Measurements from ENCODE around the gene CNTROB.

Gene CNTROB

DNA sequence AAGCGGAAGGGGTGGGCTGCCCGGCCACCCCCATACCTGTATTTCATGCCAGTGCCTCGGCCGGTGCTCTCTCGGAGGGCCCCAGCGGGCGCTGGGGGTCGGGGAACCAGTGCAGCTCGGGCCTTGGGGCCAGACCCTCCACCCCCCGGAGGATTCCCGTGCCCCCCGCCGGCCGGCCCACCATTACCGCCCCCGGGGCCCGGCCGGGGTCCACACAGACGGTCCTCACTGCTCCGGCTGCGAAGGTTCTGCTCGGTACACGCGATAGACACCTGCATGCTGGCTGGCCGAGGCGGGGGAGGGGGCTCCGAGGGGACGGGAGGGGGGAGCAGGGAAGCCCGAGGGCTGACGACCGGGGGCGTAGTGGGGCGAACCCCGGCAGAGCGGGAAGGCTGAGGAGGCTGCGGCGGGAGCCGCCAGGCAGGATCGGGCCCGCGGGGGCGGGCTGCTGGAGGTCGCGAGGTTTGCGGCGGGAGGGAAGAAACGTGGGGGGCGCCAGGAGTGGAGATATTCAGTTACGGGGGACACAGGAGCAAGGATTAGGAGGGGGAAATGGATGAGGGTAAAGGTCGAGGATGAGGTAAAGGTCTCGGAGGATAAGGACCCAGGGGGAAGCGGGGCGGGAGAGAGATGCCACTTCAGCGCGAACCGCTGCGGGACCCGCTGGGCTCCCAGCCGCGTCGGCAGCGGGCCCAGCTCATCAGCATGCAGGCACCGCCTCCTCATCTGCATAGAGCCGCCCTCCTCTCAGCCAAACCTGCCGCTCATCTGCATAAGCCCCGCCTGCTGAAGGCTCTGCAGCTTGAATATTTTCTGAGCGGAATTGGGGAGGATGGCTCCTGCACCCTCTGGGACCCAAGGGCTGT, 2.6 kb upstream of the CNTROB start, which contains the start of gene KCNAB3:
Gene KCNAB3 (minus strand): TSS at position 699 of the 866 bp plus-strand sequence. CDS start 421 bp downstream, at position 278.
- H3K4me3 ChIP-seq (ENCODE audit: control insufficient read depth, low read depth, low read length) = peak within 1 kb of the TSS; percentile 97
- peak; percentile 70 for DNase-seq (ENCODE audit: low read depth)
- TF ChIP-seq, protein P1, sequence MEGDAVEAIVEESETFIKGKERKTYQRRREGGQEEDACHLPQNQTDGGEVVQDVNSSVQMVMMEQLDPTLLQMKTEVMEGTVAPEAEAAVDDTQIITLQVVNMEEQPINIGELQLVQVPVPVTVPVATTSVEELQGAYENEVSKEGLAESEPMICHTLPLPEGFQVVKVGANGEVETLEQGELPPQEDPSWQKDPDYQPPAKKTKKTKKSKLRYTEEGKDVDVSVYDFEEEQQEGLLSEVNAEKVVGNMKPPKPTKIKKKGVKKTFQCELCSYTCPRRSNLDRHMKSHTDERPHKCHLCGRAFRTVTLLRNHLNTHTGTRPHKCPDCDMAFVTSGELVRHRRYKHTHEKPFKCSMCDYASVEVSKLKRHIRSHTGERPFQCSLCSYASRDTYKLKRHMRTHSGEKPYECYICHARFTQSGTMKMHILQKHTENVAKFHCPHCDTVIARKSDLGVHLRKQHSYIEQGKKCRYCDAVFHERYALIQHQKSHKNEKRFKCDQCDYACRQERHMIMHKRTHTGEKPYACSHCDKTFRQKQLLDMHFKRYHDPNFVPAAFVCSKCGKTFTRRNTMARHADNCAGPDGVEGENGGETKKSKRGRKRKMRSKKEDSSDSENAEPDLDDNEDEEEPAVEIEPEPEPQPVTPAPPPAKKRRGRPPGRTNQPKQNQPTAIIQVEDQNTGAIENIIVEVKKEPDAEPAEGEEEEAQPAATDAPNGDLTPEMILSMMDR (conservative IDR thresholded peaks at IDR 0.05; ENCODE audit: control insufficient read depth, insufficient read depth, low read depth, low read length) = no peak

DNA sequence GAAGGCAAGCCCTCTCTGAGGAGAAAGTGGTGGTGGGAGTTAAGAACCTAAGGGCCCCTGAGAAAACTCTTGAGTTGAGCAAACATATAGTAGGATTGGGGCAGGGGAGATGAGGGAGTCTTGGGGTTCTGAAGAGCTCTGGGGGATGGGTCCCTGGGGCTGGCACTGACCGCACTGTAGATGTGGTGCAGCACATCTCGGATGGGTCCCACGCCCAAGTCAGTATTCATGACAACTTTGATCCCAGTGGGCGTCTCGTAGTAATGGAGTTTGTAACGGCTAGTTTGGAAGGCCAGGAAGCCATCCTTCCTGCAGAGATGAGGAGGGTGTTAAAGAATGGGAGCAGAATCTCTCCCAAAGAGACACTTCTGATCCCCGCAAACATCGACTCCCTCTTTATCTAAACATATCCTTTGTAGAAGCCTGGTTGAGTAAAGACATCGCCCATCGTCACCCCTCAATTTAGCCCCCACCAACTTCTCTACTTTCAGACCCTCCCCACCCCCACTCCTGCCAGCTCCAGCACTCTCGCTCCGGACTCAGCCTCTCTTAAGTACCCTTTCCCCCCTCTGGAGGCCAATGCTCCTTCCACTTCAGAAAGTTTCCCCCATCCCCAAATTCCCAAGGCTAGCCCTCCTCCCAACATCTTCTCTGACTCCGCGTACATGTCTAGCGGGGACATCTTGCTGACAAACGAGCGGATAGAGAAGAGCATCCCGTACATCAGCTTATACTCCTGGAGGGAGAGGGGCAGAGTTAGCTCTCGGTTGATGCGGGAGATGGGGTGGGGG, 970 bp upstream of the CNTROB start:
- peak overlapping the region; percentile 97 for H3K4me3 ChIP-seq (ENCODE audit: control insufficient read depth, low read depth, low read length)
- TF ChIP-seq, protein P1 (conservative IDR thresholded peaks at IDR 0.05; ENCODE audit: control insufficient read depth, insufficient read depth, low read depth, low read length) = no peak
- DNase-seq (ENCODE audit: low read depth) = no peak

DNA sequence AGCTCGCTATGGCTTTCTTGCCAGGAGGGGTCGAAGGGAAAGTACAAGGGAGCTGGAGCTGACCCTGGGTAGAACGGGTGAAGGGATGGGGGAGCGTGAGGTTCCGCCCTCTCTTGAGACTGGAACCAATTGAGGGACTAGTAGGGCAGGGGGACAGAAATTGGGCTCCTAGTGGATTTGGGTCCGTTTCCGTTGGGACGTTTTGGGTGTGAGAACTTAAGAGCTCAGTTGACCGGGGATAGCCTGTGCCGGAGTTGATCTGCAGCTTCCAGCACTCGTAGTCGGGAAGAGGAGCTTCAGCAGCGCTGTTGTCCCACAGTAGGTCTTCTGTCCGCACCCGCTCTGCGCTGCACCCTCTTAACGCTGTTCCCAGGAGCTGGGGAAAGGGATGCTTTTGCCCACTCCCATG, 481 bp downstream of the CNTROB start:
- TF ChIP-seq, protein P1 (conservative IDR thresholded peaks at IDR 0.05; ENCODE audit: control insufficient read depth, insufficient read depth, low read depth, low read length) = no peak
- H3K4me3 ChIP-seq (ENCODE audit: control insufficient read depth, low read depth, low read length) = peak overlapping the region; percentile 97
- DNase-seq (ENCODE audit: low read depth) = peak; percentile 31

DNA sequence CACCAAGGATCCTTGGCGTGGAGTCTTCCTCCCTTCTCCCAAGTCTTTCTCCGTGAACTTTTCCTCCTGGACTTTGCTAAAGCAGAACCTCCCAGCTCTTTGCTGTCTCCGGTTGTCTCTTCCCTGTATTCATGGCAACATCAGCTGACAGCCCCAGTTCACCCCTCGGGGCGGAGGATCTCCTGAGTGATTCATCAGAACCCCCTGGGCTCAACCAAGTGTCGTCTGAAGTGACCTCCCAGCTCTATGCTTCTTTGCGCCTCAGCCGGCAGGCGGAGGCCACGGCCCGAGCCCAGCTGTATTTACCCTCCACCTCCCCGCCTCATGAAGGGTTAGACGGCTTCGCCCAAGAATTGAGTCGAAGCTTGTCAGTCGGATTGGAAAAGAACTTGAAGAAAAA, 943 bp downstream of the CNTROB start:
- TF ChIP-seq, protein P1 (conservative IDR thresholded peaks at IDR 0.05; ENCODE audit: control insufficient read depth, insufficient read depth, low read depth, low read length) = peak; percentile 35
- DNase-seq (ENCODE audit: low read depth) = peak; percentile 77
- H3K4me3 ChIP-seq (ENCODE audit: control insufficient read depth, low read depth, low read length) = peak overlapping the region; percentile 97

DNA sequence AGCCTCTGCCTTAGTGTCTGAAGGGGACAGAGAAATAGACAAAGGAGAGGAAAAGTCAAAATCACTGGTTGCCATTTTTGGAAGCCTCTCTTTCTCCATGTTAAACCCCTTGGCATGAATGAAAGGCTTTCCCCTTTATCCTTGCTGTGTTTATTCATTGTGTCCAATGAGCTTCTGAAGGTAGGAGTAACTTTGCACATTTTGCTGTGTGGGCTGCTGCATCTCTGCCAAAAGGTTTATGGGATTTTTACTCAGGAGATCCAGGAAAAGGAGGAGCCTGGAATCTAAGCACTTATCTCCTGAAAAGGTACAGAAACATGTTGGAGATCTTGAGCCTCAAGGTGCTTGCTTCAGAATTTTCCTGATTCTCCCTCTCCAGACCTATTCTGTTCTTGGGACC, 3.9 kb downstream of the CNTROB start:
- TF ChIP-seq, protein P1 (conservative IDR thresholded peaks at IDR 0.05; ENCODE audit: control insufficient read depth, insufficient read depth, low read depth, low read length) = no peak

DNA sequence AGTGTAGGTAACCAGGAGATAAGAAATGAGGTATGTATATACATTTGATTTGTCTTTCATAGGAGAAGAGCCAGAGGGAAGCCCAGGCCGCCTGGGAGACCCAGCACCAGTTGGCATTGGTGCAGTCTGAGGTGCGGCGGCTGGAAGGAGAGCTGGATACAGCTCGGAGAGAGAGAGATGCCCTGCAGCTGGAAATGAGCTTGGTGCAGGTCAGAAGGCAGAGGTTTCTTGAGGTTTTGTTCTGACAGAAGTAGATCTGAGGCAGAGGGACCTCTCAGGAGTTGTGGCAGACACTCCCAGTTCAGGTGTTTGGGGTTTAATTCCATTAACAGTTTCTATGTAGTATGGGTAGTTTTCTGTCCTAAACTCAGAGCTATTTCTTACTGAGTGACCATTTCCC, 8.0 kb downstream of the CNTROB start:
- no peak for DNase-seq (ENCODE audit: low read depth)
- H3K4me3 ChIP-seq (ENCODE audit: control insufficient read depth, low read depth, low read length) = no peak overlapping the region
- TF ChIP-seq, protein P1 (conservative IDR thresholded peaks at IDR 0.05; ENCODE audit: control insufficient read depth, insufficient read depth, low read depth, low read length) = no peak

More for the DNA sequence above, 3.9 kb downstream of the CNTROB start:
- H3K4me3 ChIP-seq (ENCODE audit: control insufficient read depth, low read depth, low read length) = no peak overlapping the region
- DNase-seq (ENCODE audit: low read depth) = no peak

All from fibroblast of mammary gland (primary cell).